Tibial artery (tissue), 4 donors: ENCODE measurements around the gene DDO.
A peak's percentile ranks its signal among the peaks of the same experiment; 100 is the strongest.
"Not testable (repeated sequence)": the region's sequence is repeated elsewhere in the genome, so short reads cannot be mapped to it uniquely, and the experiment has no call there.

Experiments
- DNase-seq, 2 donors: peaks; one replicate each; pipeline ENCODE4 v3.0.0-alpha.2; 2019
- H3K27ac ChIP-seq, 2 donors: fragments of 200-600 bp; sonication (generic) in 1 of 2; 1 replicate in 1 of 2; 2 replicates in 1 of 2; pipeline ENCODE4 v1.5.1; 2018 to 2019; ENCODE audit warnings: mild to moderate bottlenecking in 1 of 2
- H3K27me3 ChIP-seq, 2 donors: fragments of 200-600 bp; sonication (generic) in 1 of 2; one replicate each; pipeline versions ENCODE4 v1.5.1 to v1.6.0; 2016 to 2019
- H3K36me3 ChIP-seq, 3 donors: fragments of 200-600 bp; sonication (generic) in 2 of 3; one replicate each; pipeline ENCODE4 v1.5.1; 2016 to 2019; ENCODE audit warnings: mild to moderate bottlenecking in 2 of 3
- H3K4me1 ChIP-seq, 4 donors: fragments of 200-600 bp; sonication (generic) in 2 of 4; 1 replicate in 3 of 4; 2 replicates in 1 of 4; pipeline ENCODE4 v1.5.1; 2016 to 2019
- H3K4me3 ChIP-seq, 2 donors: fragments of 200-600 bp; sonication (generic) in 1 of 2; 1 replicate in 1 of 2; 2 replicates in 1 of 2; pipeline ENCODE4 v1.5.1; 2018 to 2019; ENCODE audit warnings: mild to moderate bottlenecking in 2 of 2
- H3K9me3 ChIP-seq, 3 donors: fragments of 200-600 bp; sonication (generic) in 1 of 3; one replicate each; pipeline ENCODE4 v1.5.1; 2016 to 2019
- intact Hi-C: fragments of 100-400 bp; cut with DNase I; formaldehyde crosslinking; loops from one replicate; pipeline ENCODE4 v1.15.0; 2023; ENCODE audit warnings: low total_unique reads
- TF ChIP-seq, protein P1 (sequence below), 2 experiments: fragments of 200-600 bp in 1 of 2; fragments of 450-650 bp in 1 of 2; IDR thresholded peaks; one replicate each; pipeline ENCODE4 v1.5.1; 2017 to 2019; ENCODE audit warnings: antibody characterized with exemption in 2 of 2, mild to moderate bottlenecking in 1 of 2, moderate library complexity in 1 of 2

DDO gene

DNA sequence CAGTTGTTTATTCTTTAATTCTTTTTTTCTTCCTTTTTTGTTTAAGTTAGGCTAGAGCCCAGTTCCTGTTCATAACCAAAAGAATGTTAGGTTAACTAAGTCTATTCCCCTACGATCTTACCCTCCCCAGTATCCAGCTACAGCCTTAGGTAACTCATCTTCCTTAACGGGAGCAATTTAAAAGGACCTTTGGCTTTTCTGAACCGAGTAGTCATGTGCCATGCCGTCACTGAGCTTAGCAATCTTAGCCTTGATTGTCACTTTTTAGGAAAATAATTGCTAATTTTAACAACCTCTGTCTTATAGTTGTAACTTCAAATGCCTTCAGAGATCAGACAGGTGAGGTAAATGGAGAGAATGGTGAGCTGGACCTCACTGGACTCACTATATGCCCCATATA is 63.4 kb downstream of the DDO start:
- intact Hi-C loops = no loop called here
- Histone ChIP-seq H3K4me3 (no peak overlapping the region), H3K4me1 (peaks cover 0 to 54% (median 21%) of the 10 kb centered on the region in 4 donors), H3K27ac (peak overlapping the region; percentile 27 to 65), H3K36me3 (no peaks in the 10 kb centered on the region), H3K27me3 (no peaks in the 10 kb centered on the region), H3K9me3 (no peaks in the 10 kb centered on the region)
- DNase-seq = no peak
- TF ChIP-seq, protein P1, sequence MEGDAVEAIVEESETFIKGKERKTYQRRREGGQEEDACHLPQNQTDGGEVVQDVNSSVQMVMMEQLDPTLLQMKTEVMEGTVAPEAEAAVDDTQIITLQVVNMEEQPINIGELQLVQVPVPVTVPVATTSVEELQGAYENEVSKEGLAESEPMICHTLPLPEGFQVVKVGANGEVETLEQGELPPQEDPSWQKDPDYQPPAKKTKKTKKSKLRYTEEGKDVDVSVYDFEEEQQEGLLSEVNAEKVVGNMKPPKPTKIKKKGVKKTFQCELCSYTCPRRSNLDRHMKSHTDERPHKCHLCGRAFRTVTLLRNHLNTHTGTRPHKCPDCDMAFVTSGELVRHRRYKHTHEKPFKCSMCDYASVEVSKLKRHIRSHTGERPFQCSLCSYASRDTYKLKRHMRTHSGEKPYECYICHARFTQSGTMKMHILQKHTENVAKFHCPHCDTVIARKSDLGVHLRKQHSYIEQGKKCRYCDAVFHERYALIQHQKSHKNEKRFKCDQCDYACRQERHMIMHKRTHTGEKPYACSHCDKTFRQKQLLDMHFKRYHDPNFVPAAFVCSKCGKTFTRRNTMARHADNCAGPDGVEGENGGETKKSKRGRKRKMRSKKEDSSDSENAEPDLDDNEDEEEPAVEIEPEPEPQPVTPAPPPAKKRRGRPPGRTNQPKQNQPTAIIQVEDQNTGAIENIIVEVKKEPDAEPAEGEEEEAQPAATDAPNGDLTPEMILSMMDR (IDR thresholded peaks at IDR 0.05) = no peak

DNA sequence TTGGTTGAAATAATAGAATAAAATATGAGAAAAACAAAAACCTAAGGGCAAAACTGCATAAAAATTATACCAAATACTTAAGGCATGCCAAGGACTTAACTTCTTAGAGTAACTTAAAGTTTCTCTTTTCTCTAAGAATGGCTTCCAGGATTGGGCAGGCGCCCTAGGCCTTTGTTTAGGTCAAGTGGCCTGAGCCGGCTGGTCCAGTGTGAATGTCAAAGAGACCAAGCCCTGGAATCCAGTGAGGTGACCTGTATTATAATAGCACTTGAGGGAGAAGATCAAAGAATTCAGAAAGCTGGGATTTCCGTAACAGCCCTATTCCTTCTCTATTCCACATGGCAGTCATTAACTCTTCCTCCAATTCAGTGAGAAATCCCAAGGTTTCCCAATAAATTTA is 63.8 kb downstream of the DDO start:
- DNase-seq = no peak
- Histone ChIP-seq H3K9me3 (no peaks in the 10 kb centered on the region), H3K4me1 (peaks cover 0 to 50% (median 20%) of the 10 kb centered on the region in 4 donors), H3K4me3 (no peak overlapping the region), H3K27ac (peak overlapping the region; percentile 13 to 65), H3K27me3 (no peaks in the 10 kb centered on the region), H3K36me3 (no peaks in the 10 kb centered on the region)
- TF ChIP-seq, protein P1 (IDR thresholded peaks at IDR 0.05) = no peak
- intact Hi-C loops = no loop called here

DNA sequence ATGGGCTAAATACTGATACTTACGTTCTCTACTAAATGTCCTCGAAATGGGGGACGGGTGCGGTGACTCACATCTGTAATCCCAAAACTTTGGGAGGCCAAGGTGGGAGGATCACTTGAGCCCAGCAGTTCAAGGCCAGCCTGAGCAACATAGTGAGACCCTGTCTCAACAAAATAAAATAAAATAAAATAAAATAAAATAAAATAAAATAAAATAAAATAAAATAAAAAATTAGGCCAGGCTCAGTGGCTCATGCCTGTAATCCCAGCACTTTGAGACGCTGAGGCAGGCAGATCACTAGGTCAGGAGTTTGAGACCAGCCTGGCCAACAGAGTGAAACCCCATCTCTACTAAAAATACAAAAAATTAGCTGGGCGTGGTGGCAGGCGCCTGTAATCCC is 64.8 kb downstream of the DDO start:
- H3K36me3 ChIP-seq, H3K9me3 ChIP-seq, H3K4me3 ChIP-seq, H3K27ac ChIP-seq, DNase-seq, H3K27me3 ChIP-seq, intact Hi-C loops: not testable (repeated sequence)
- H3K4me1 ChIP-seq = peaks cover 0 to 42% (median 17%) of the 10 kb centered on the region in 4 donors

DNA sequence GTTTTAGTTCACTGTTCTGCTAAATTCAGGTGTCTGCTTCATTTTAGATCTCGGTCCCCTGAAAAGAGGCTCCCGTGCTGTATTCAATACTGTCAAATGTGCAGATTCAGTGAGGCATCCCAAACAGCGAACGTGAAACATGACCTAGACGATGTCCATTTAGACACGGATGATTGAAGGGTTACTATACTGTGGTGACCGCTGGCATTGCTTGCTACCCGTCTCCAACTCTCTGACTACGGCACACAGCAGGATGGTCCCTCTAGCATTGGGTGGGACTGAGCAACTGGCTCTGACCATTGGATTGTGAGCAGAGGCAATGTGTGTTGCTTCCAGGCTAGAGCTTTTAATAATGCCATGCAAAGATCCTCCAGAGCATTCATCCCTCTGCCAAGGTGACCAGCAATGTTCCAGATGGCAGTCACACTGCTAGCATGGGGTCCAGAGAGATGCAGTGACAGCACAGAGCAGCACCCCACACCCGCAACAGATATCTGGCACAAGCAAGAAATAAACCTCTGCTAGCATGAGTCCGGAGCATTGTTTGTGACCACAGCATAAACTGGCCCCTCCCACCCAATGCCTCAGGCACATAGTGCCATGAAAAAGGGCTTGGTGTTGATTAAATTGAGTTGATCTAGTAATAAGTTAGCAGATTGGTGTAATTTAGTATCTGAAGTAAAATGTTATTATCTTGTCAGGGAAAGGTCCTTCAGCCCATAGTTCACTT is 66.2 kb downstream of the DDO start:
- H3K4me1 ChIP-seq = peaks cover 0 to 27% (median 8%) of the 10 kb centered on the region in 4 donors
- H3K27me3 ChIP-seq = no peaks in the 10 kb centered on the region
- intact Hi-C loops = no loop called here
- no peaks in the 10 kb centered on the region for H3K36me3 ChIP-seq
- TF ChIP-seq, protein P1 (IDR thresholded peaks at IDR 0.05) = no peak
- no peak for DNase-seq
- H3K9me3 ChIP-seq = no peaks in the 10 kb centered on the region
- H3K4me3 ChIP-seq = no peak overlapping the region
- no peak overlapping the region for H3K27ac ChIP-seq

DNA sequence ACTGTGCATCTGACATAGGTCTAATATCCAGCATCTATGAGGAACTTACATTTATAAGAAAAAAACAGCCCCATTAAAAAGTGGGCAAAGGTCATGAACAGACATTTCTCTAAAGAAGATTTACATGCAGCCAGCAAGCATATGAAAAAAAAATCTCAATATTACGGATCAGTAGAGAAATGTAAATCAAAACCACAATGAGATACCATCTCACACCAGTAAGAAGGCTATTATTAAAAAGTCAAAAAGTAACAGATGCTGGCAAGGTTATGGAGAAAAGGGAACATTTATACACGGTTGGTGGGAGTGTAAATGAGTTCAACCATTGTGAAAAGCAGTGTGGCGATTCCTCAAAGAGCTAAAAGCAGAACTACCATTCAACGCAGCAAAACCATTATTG is 70.3 kb downstream of the DDO start:
- no peaks in the 10 kb centered on the region for H3K36me3 ChIP-seq
- H3K4me3 ChIP-seq = no peak overlapping the region
- no peaks in the 10 kb centered on the region for H3K27me3 ChIP-seq
- H3K9me3 ChIP-seq = no peaks in the 10 kb centered on the region
- intact Hi-C loops = no loop called here
- H3K4me1 ChIP-seq = peaks cover 0 to 29% (median 6%) of the 10 kb centered on the region in 4 donors
- H3K27ac ChIP-seq = no peak overlapping the region
- DNase-seq = no peak
- TF ChIP-seq, protein P1 (IDR thresholded peaks at IDR 0.05) = no peak

DNA sequence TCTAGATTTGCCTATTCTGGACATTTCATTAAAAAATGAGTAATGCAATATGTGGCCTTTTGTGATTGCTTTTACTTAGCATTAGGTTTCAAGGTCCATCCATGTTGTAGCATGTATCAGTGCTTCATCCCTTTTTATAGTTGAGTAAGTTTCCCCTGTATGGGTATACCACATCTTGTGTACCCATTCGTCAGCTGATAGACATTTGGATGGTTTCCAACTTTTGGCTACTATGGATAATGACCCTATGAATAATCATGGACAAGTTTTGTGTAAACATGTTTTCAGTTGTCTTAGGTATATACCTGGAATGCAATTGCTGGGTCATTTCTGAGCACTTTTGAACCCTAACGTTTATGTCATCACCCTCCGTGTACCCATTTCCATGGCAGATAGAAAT is 72.6 kb downstream of the DDO start:
- intact Hi-C loops = no loop called here
- Histone ChIP-seq H3K9me3 (no peaks in the 10 kb centered on the region), H3K36me3 (no peaks in the 10 kb centered on the region), H3K4me3 (no peak overlapping the region), H3K27me3 (no peaks in the 10 kb centered on the region), H3K4me1 (peaks cover 0 to 46% (median 10%) of the 10 kb centered on the region in 4 donors), H3K27ac (no peak overlapping the region)
- no peak for DNase-seq
- TF ChIP-seq, protein P1 (IDR thresholded peaks at IDR 0.05) = no peak
